UCSD-AML1 (cell line): Measurements from ENCODE around the gene CACNA1D.

ENCODE experiments used
- DNase-seq: peaks from one replicate; lab custom pipeline; 2025; ENCODE audit not compliant: unreplicated experiment; lab: John Stamatoyannopoulos, UW

CACNA1D gene

GRCh38 chr3:53818221-53819162 is 324.1 kb downstream of the CACNA1D start:
- no peak for DNase-seq

- DNase-seq, result no peak
Observed at GRCh38 chr3:53819163-53819868, 324.9 kb downstream of the CACNA1D start.

DNA sequence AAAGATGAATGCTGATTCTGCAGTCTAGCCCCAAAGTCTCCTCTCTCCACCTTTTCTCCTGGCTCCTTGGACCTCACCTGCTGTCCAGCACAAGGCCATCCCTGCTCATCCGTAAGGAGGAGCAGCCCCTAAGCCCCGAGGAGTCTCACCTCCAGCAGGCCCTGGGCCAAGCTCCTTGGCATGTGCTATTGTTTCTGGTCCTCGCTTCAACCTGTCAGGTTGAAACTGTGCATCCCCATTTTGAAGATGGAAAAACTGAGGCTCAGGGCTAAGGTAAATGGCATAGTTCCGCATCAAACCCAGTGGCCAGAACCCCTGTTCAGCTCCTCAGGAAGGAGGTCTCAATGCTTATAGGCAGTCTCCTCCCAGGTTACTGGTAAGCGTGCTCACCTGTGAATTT is 325.7 kb downstream of the CACNA1D start:
- DNase-seq, result no peak

GRCh38 chr3:53820756-53821580 is 326.6 kb downstream of the CACNA1D start:
- DNase-seq, result no peak

- no peak for DNase-seq
Observed at GRCh38 chr3:53821631-53822121, 327.3 kb downstream of the CACNA1D start.

- no peak for DNase-seq
Observed at GRCh38 chr3:53822331-53822741, 327.9 kb downstream of the CACNA1D start.

DNA sequence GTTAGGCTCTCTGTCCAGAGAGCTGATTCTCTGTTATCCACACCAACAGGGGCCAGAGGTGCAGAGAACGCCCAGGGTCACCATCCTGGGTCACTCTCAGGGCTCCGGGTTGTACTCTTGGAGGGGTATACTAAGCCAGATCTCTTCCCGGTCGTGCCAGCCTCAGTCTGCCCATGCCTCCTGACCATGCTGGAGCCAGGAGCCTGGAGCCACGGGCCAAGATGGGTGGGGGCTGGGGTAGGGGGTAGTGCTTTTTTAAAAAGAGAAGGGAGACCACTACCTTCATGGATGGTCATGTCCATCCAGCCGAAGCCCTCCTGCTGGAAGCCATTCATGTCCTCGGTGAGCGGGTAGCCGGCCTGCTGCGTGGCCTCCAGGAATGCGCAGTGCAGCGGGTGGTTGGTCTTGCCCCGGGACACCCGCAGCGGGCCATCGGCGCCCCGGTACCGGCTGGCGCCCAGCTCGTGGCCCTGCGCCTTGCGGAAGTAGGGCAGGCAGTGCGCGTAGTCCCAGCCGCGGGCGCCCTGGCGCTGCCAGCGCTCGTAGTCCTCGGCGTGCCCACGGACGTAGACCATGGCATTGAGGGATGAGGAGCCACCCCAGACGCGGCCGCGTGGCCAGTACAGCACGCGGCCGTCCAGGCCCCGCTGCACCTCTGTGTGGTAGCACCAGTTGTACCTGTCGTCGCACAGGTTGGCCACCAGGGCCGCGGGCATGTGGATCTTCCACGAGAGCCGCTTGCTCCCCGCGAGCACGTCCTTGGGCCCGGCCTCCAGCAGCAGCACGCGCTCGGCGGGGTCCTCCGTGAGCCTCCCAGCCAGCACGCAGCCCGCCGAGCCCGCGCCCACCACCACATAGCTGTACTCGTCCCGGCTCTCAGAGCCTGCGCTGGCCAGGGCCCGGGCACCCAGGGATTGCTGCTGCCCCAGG is 328.9 kb downstream of the CACNA1D start:
- no peak for DNase-seq

- DNase-seq, result no peak
Observed at GRCh38 chr3:53823956-53824657, 329.7 kb downstream of the CACNA1D start.

DNA sequence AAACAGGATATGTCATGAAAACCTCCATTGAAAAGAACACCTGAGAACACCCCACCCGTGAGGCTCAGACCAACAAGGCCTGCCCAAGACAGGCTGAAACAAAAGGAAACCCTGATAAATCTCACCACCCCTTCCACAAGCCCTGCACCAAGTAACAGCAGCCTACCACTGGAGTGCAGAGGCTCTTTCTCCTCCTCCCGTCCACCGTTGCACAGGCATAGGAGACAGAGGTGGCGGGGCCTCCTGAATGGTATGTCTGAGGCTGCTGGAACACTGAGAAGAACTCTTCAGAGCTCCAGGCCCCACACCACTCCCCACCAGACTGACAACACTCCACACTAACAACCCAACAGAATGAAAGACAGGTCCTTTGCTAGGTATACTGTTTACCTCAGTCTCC is 330.4 kb downstream of the CACNA1D start:
- DNase-seq, result no peak

DNA sequence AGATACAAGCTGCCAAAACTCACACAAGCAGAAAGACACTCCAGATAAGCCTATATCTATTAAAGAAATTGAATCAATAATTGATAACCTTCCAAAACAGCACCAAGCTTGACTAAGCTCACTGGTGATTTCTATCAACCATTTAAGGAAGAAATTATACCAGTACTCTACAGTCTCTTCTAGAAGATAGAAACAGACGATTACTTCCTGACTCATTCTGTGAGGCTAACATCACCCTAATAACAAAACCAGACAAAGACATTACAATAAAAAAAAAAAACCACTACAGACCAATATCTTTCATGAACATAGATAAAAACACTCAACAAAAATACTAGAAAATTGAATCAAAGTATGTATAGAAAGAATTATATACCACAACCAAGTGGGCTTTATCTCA is 331.6 kb downstream of the CACNA1D start:
- DNase-seq, result no peak

DNA sequence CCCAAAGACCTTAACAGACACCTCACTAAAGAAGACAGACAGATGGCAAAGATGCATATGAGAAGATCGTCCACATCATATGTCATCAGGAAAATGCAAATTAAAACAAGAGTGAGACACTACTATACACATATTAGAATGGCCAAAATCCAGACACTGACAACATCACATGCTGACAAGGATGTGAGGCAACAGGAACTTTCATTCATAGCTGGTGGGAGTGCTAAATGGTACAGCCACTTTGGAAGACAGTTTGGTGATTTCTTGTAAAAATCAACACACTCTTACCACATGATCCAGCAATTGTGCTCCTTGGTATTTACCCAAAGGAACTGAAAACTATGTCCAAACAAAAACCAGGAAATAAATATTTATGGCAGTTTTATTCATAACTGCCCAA is 334.2 kb downstream of the CACNA1D start:
- DNase-seq, result no peak

DNA sequence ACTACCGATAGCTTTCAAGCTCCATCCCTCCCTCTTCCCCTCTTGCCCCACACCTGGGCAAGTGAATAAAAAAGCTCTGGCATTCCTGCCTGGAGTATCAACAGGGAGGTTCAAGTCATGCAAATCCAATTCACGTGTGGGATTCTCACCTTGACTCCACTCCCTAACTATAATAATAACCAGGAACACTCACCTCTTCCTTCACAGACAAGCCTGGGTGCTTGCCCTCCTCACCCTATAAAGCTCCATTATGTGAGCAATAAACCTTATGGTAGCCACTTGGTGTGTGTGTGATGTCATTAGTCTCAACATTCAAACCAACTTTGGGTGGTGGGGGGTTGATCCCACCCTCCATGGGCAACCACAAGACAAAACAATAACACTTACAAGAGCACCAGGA is 335.2 kb downstream of the CACNA1D start:
- no peak for DNase-seq

GRCh38 chr3:53830944-53831343 is 336.5 kb downstream of the CACNA1D start:
- no peak for DNase-seq

DNA sequence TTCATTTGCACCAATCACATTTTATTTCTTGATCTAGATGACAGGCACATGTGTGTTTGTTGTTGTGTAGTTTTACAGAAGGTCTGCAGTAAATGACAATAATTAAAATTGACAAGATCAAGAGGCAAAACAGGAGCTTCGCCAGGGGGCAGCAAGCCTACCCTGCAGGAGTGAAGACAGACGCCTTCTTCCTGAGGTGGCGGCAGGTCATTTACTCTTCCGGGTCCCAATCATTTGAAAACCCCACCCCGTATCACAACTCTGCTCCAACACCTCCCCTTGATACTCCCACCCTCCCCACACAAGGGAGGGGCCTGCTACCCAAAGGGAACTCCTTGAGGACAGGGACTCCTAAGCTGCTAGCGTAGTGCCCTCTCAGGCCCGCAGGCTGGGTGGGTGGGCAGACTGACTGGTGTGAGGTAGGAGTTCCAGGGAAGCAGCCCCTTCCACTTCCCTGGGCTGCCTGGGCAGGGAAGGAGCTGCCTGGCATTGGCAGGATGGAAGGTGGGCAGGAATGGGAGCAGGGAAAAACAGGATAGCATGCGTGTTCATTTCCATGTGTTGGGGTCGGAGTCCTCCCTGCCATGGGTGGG is 338.7 kb downstream of the CACNA1D start:
- no peak for DNase-seq

DNA sequence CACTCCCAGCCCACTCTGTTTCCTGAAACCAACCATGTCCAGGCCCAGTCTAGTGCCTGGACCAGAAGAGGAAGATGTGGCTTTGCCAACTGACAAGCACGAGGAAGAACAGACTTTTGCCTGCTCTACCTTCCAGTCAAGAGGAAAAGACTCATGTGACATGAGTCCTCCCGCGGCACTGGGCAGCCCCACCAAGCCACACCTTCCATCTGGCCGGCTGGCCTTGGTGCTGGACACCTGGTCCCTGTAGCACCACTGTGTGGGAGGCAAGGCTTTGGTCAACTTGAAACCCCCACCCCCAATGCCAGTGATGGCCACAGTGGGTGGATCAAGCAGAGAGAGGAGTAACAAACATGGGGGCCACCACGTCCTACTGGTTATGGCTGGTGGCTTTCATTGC is 339.3 kb downstream of the CACNA1D start:
- no peak for DNase-seq

GRCh38 chr3:53834429-53835095 is 340.2 kb downstream of the CACNA1D start:
- no peak for DNase-seq

GRCh38 chr3:53835257-53835656 is 340.8 kb downstream of the CACNA1D start:
- DNase-seq, result no peak

DNA sequence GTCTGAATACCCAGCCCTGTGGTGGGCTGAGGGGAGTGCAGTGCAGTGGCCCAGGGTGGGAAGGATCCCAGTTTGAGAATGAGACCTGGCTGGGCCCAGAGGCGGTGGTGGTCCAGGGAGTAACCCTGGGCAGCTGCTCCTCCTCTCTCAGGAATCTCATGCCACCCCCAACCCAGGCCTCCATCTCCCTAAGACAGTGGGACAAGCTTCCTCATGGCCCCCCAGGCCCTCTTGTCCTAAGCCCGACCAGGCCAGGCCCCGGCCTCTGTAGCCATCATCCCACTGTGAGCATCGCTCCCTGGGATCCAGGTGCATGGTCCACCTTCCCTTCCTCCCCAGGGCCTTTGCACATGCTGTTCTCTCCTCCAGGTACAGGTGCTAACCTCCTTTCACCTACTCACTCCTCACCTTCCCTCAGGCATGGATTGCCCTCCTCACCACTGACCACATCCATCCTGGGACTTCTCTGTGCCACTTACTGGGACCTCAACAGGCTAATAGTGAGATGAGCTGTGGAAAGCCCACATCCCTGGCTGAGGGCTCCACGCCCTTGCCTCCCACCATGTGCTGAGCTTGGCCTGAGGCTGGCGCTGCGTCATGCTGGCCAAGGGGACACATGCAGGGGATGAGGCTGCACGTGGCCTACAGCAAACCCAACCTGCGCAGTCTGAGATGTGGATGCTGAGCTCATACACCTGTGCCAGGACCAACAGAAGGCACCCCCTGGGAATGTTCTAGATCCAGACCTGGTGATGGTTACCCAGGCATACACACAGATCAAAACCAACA is 341.9 kb downstream of the CACNA1D start:
- no peak for DNase-seq
